Stimulated activated CD4-positive, alpha-beta T cell treated with anti-CD3 and anti-CD28 coated beads, Interleukin-15, amount 100 ng/mL, for 24 hours (primary cell): ENCODE measurements around the gene C19orf25.

ENCODE experiments used
- DNase-seq: peaks from one replicate; pipeline ENCODE4 v3.0.0-alpha.2; 2020

C19orf25 gene

GRCh38 chr19:1427221-1427920 lies 51.6 kb downstream of the C19orf25 start:
- no peak for DNase-seq

- DNase-seq = no peak
These were observed 52.3 kb downstream of the C19orf25 start for GRCh38 chr19:1426736-1427135.

- DNase-seq = no peak
These were observed 53.1 kb downstream of the C19orf25 start for GRCh38 chr19:1425902-1426301.

GRCh38 chr19:1425102-1425837 lies 53.7 kb downstream of the C19orf25 start:
- DNase-seq = no peak

GRCh38 chr19:1424192-1424955 lies 54.6 kb downstream of the C19orf25 start:
- no peak for DNase-seq

- no peak for DNase-seq
These were observed 55.4 kb downstream of the C19orf25 start for GRCh38 chr19:1423436-1424191.
